H1 (cell line): ENCODE measurements around the gene CDC37. TPM values are rescaled to one million over a fixed set of nuclear protein-coding genes. Genes with fewer than 3 reads are reported as not detected.

Experiments used
- CHD7 ChIP-seq: fragments of 300-600 bp; sonication (generic); IDR thresholded peaks from 2 replicates; pipeline ENCODE4 v1.7.1; 2012; ENCODE audit warnings: low read length, moderate library complexity, mild to moderate bottlenecking, inconsistent platforms; ENCODE audit not compliant: insufficient replicate concordance
- EP300 ChIP-seq, 2 experiments: IDR thresholded peaks; 1 replicate in 1 of 2; 2 replicates in 1 of 2; pipeline ENCODE4 v1.6.1; 2011 to 2012; ENCODE audit warnings: low read depth in 2 of 2, low read length in 2 of 2, mild to moderate bottlenecking in 2 of 2, borderline replicate concordance in 1 of 2, inconsistent platforms in 1 of 2, moderate library complexity in 1 of 2
- NRF1 ChIP-seq: IDR thresholded peaks from 2 replicates; pipeline ENCODE4 v1.6.1; 2011; ENCODE audit warnings: mild to moderate bottlenecking, low read depth, low read length, improper control_type of control experiment
- POU5F1 ChIP-seq: IDR thresholded peaks from 2 replicates; pipeline ENCODE4 v1.6.1; 2011; ENCODE audit warnings: low read depth, mild to moderate bottlenecking, low read length, moderate library complexity
- RAD21 ChIP-seq, 2 experiments: IDR thresholded peaks in 1 of 2; conservative IDR thresholded peaks in 1 of 2; 2 replicates each; pipeline ENCODE4 v1.6.1; 2011; ENCODE audit warnings: low read depth in 2 of 2, low read length in 2 of 2, improper control_type of control experiment in 1 of 2, inconsistent platforms in 1 of 2, mild to moderate bottlenecking in 1 of 2, moderate library complexity in 1 of 2
- RNF2 ChIP-seq: fragments of 200-900, 300-1000 bp; sonication (generic); IDR thresholded peaks from 2 replicates; pipeline ENCODE4 v1.7.1; 2016; ENCODE audit warnings: borderline replicate concordance, low read depth, mild to moderate bottlenecking, antibody characterized with exemption, low read length; ENCODE audit not compliant: poor library complexity, severe bottlenecking; ENCODE audit errors: missing control alignments
- RXRA ChIP-seq: IDR thresholded peaks from 2 replicates; pipeline ENCODE4 v1.6.1; 2011; ENCODE audit warnings: low read depth, mild to moderate bottlenecking, low read length, moderate library complexity; ENCODE audit not compliant: insufficient read depth
- SIX5 ChIP-seq: IDR thresholded peaks from 2 replicates; pipeline ENCODE4 v1.6.1; 2011; ENCODE audit warnings: mild to moderate bottlenecking, low read depth, low read length
- SP4 ChIP-seq: IDR thresholded peaks from 2 replicates; pipeline ENCODE4 v1.6.1; 2012; ENCODE audit warnings: low read length, inconsistent platforms
- TAF1 ChIP-seq: IDR thresholded peaks from 2 replicates; pipeline ENCODE4 v1.6.1; 2011; ENCODE audit warnings: mild to moderate bottlenecking, low read depth, low read length
- ZNF274 ChIP-seq: IDR thresholded peaks from 2 replicates; pipeline ENCODE4 v1.7.0; 2012; ENCODE audit warnings: low read length, borderline replicate concordance; ENCODE audit errors: extremely low read depth
- polyA plus RNA-seq, 7 experiments: library from polyadenylated mRNA; depleted of rRNA in 3 of 7; stranded (reverse) in 5 of 7; unstranded in 2 of 7; fragments of >200 nt in 5 of 7; fragments of 200-250 nt in 2 of 7; gene quantifications; 1 replicate in 5 of 7; 2 replicates in 1 of 7; 4 replicates in 1 of 7; pipeline versions ENCODE4 v1.2.1 to v1.2.3, GENCODE V29; 2011 to 2013; ENCODE audit warnings: missing spikeins in 2 of 7, mixed read lengths in 2 of 7
- total RNA-seq: library from RNA; stranded (reverse); fragmentation: NEBNext Ultra II Directional; extraction: Animal tissue kit (Norgen Biotek cat#: 25700); gene quantifications from 2 replicates; pipeline ENCODE4 v1.2.1, GENCODE V29; 2021

The CDC37 gene
- total and polyA plus RNA-seq, 2 of the 8 experiments (the other 6 are each of a cell fraction or from before 2014, with no cell fraction given), result 162 to 181 TPM

DNA sequence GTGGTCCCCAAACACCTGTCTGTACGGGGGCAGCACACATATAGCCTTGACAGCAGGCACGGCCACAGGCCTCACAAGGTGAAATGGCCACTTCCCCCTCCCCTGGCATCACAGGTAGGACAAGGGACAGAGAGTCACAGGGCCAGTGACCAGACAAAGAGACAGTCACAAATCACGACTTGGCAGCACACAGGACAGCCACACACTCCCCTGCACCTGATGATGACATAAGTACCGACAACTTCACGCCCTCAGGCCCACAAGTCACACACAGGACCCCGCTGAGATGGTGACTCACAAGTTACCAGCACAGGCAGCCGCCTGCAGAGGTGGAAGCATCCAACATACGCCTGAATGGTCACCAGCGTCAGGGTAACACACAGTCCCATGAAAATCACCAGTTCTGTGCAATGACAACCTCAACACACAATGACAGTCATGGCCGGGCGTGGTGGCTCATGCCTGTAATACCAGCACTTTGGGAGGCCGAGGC, 39.5 kb downstream of the CDC37 start (continued):
- no peak for TF ChIP-seq CHD7
- TF ChIP-seq RXRA, result no peak
- no peak for TF ChIP-seq TAF1
- no peak for TF ChIP-seq SP4
- TF ChIP-seq ZNF274, result no peak
- no peak for TF ChIP-seq POU5F1
- TF ChIP-seq EP300 (IDR thresholded peaks at IDR 0.05; ENCODE audit: borderline replicate concordance in 1 of 2, low read depth in 2 of 2, low read length in 2 of 2), result no peak
- TF ChIP-seq SIX5, result no peak
- no peak for TF ChIP-seq NRF1
- no peak for TF ChIP-seq RNF2
- no peak for TF ChIP-seq RAD21 (IDR thresholded peaks at IDR 0.05 in 1 of 2, conservative IDR thresholded peaks at IDR 0.05 in 1 of 2; ENCODE audit: low read depth in 2 of 2, low read length in 2 of 2)
